ENCODE data around the gene ABCC5.

ABCC5 gene

DNA sequence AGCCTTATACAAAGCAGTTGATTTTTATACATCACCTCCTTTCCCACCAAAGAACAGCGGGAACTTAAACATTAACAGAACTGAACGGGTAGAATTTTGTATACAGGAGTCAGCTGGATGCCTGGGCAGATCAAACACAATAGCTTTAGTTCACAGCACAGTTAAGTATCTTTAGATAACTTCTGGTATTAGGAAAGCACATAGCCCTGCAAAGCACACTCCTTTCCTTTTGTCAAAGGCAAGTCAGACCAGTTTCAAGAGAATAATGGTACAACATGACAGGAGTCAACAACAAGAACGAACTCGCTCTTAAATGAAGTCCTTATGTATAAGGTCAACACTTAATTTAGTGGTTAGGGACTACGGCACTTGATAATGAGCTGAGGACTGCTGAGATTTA, 26.3 kb downstream of the ABCC5 start:
- DNase-seq (ENCODE audit: low spot score) = no peak
- TF ChIP-seq, protein P1, sequence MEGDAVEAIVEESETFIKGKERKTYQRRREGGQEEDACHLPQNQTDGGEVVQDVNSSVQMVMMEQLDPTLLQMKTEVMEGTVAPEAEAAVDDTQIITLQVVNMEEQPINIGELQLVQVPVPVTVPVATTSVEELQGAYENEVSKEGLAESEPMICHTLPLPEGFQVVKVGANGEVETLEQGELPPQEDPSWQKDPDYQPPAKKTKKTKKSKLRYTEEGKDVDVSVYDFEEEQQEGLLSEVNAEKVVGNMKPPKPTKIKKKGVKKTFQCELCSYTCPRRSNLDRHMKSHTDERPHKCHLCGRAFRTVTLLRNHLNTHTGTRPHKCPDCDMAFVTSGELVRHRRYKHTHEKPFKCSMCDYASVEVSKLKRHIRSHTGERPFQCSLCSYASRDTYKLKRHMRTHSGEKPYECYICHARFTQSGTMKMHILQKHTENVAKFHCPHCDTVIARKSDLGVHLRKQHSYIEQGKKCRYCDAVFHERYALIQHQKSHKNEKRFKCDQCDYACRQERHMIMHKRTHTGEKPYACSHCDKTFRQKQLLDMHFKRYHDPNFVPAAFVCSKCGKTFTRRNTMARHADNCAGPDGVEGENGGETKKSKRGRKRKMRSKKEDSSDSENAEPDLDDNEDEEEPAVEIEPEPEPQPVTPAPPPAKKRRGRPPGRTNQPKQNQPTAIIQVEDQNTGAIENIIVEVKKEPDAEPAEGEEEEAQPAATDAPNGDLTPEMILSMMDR (IDR thresholded peaks at IDR 0.05; ENCODE audit: borderline replicate concordance, control extremely low read depth, extremely low read depth, insufficient read depth, missing control alignments) = no peak
- in situ Hi-C loops (cut with MboI; ENCODE audit: low sequenced_read_pairs, unreplicated experiment) = no loop called here

DNA sequence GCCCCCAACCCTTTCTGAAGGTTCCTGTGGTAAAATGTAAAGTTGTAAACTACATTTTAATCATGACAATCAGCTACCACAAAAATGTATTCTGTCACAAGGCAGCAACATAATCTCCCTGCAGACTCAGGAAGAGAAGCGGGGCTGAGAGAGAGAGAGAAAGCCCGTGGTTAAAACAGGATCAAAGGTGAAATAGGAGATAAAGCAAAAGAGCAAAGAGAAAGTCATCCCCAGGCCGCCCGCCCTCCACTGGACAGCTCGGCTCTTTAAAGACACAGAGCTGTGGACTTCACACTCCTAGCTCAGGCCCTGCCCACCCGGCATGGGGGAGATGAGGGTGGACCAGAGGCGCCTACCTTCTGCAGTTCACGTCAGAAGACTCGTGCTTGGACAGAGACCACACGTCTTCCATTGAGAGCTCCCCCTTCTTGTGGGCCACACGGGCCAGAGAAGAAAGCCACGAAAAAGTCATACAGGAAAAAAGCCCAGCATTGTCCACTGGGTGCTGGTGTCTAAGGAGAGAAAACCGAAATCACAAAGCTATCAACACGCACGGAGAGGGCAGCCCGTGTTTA, 29.4 kb downstream of the ABCC5 start:
- TF ChIP-seq, protein P1 (IDR thresholded peaks at IDR 0.05; ENCODE audit: borderline replicate concordance, control extremely low read depth, extremely low read depth, insufficient read depth, missing control alignments) = no peak
- in situ Hi-C loops (cut with MboI; ENCODE audit: low sequenced_read_pairs, unreplicated experiment) = no loop called here
- no peak for DNase-seq (ENCODE audit: low spot score)

DNA sequence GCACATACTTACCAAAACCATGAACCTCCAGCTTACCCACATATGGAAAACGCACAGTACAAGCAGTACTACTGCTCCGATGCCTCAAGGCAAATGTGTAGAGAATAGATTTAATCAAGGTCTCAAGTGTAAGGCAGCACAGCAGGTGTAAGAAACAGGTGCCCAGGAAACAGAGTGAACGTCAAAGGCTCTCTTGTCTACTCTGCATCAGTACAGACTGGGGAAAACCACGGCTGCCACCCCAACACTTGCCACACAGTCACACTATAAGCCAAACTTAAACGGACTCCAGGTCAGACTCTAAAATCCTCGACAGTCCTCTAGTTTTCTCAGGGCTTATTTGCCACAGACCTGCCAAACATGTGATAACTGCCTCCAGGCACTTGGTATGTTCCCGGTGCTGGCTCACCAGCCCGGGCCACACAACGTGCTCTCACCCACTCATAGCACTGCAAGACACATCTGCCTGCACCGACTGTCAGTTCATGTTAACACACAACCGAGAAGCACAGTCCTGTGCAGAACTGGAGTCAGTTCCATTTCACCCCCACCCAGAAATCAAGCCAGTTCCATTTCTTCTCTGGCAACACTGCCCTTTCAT, 30.6 kb downstream of the ABCC5 start:
- in situ Hi-C loops (cut with MboI; ENCODE audit: low sequenced_read_pairs, unreplicated experiment) = no loop called here
- DNase-seq (ENCODE audit: low spot score) = no peak
- TF ChIP-seq, protein P1 (IDR thresholded peaks at IDR 0.05; ENCODE audit: borderline replicate concordance, control extremely low read depth, extremely low read depth, insufficient read depth, missing control alignments) = no peak

DNA sequence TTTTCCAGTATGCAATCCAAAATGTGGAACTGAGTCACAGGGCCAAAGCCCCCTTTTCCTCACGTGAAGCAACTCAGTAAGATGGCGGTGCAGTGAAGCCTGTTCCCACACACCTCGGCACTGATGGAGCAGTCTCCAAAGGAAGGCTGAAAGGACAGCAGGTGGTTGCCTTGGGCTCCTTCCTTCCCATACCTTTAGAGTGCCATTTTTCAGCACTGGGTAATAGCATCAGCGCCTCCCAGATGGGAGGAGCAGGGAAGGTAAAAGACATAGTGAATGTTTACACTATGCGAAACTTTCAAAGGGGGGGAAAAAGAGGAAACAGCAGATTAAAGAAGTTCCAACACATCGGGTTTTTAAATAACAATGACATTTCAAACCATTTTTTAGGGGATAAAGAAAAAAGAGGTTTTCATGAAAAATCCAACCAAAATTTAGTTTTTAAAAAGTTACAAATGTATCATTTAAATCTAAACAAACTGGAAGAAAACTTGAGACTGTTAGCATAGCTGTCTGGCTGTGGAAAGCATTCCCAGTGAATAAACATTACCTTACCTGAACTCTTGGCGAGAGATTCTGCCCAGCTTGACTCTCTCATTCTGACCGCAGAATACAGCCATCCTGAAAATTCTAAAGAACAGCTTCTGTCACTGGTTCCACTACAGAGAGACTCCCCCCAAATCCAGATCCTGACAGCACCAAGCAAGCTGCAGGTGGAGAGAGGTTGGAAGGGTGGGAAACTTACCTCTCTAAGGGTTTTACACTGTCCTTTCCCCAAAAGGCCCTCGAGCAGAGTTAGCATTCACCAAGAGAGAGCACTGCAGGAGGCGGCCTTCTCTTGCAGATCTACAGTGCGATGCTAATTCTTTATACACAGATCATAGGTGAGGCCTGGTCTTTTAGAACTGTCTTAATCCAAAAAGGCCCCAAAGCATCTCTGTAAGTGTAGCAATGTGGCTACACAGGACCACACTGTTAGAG, 32.6 kb downstream of the ABCC5 start:
- DNase-seq (ENCODE audit: low spot score) = no peak
- TF ChIP-seq, protein P1 (IDR thresholded peaks at IDR 0.05; ENCODE audit: borderline replicate concordance, control extremely low read depth, extremely low read depth, insufficient read depth, missing control alignments) = no peak
- in situ Hi-C loops (cut with MboI; ENCODE audit: low sequenced_read_pairs, unreplicated experiment) = no loop called here

DNA sequence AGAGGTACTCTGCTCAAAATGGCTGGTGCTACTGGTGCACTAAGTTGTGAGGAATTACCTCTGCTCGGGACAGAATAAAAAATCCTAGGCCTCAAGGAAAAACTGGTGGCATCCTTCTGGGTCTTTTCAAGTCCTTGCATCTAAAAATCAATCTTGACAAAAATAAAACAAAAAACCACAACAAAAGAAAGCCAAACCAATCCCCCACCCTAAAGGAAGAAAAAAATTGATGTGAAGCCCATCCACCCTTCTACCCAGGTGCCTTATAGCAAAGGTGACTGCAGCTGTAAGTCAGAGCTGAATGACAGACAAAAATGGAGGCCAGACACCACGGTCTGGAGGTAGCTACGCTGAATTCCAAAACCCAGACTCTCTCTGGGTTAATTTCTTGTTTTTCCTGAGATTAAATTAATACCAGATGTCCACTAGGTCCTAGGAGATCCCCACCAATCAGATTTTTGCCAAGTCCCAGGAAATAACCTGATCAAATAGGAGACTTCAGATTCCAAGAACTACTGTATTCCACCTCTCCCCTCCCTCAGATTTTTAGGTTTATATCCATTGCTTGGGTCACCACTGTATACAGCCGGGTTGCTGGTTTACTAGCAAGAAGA, 33.5 kb downstream of the ABCC5 start:
- in situ Hi-C loops (cut with MboI; ENCODE audit: low sequenced_read_pairs, unreplicated experiment) = no loop called here
- DNase-seq (ENCODE audit: low spot score) = no peak
- TF ChIP-seq, protein P1 (IDR thresholded peaks at IDR 0.05; ENCODE audit: borderline replicate concordance, control extremely low read depth, extremely low read depth, insufficient read depth, missing control alignments) = no peak

DNA sequence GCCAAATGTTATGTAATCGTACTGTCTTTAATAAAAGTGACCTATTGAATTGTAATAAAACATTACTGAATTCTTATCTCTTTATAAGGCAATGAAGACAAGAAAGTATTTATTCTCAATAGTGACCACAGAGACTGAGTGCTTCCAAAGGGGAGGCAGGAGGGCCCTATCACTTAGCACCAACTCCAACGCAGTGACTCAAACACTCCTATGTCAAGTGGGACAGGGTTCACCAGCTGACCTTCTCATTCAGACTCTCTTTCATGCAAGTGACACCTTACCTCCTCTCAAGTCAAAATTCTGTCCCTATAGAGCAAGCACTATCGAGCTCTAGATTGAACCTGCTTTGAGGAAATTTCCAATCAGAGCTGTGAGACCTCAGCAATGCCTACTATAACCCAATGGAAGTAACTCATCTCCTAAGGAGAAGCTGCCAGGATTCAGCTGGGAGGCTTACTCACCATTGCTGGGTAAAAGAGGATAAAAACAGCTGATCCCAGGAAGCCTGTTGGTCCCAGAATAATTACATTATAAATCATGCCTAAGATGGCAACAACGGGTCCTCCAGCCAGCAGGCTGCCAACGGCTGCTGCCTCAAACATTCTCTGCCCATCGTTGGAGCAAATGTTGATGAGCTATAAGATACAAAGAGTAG, 35.6 kb downstream of the ABCC5 start:
- in situ Hi-C loops (cut with MboI; ENCODE audit: low sequenced_read_pairs, unreplicated experiment) = no loop called here
- TF ChIP-seq, protein P1 (IDR thresholded peaks at IDR 0.05; ENCODE audit: borderline replicate concordance, control extremely low read depth, extremely low read depth, insufficient read depth, missing control alignments) = no peak
- no peak for DNase-seq (ENCODE audit: low spot score)

All from GM13976 (cell line).